Stimulated activated naive CD4-positive, alpha-beta T cell treated with Interleukin-2 at 50 U/mL for 16 hours (primary cell): ENCODE measurements around the gene CPN2.

Experiments
- DNase-seq: peaks from one replicate; lab custom pipeline; 2025; lab: John Stamatoyannopoulos, UW

The CPN2 gene

GRCh38 chr3:194380326-194380725 lies 29.2 kb upstream of the CPN2 start:
- no peak for DNase-seq

GRCh38 chr3:194379651-194380050 lies 28.5 kb upstream of the CPN2 start:
- DNase-seq, result no peak

GRCh38 chr3:194379231-194379630 lies 28.1 kb upstream of the CPN2 start:
- no peak for DNase-seq

- DNase-seq, result no peak
Measured at GRCh38 chr3:194377708-194378107, 26.6 kb upstream of the CPN2 start.

GRCh38 chr3:194376241-194376560 lies 25.1 kb upstream of the CPN2 start:
- no peak for DNase-seq

- no peak for DNase-seq
Measured at GRCh38 chr3:194375473-194376240, 24.5 kb upstream of the CPN2 start.

- no peak for DNase-seq
Measured at GRCh38 chr3:194374935-194375334, 23.8 kb upstream of the CPN2 start.

- DNase-seq, result no peak
Measured at GRCh38 chr3:194373899-194374298, 22.8 kb upstream of the CPN2 start.

GRCh38 chr3:194373028-194373427 lies 21.9 kb upstream of the CPN2 start:
- no peak for DNase-seq

- no peak for DNase-seq
Measured at GRCh38 chr3:194370753-194371152, 19.6 kb upstream of the CPN2 start.

GRCh38 chr3:194369522-194370279 lies 18.6 kb upstream of the CPN2 start, which contains the start of gene LRRC15:
Gene LRRC15 (minus strand): TSS chr3:194369743. CDS start chr3:194361043, 8,700 bp downstream.
- DNase-seq, result no peak

GRCh38 chr3:194368918-194369317 lies 17.8 kb upstream of the CPN2 start:
- DNase-seq, result no peak

- DNase-seq, result no peak
Measured at GRCh38 chr3:194367992-194368841, 17.1 kb upstream of the CPN2 start.

GRCh38 chr3:194365978-194366490 lies 14.9 kb upstream of the CPN2 start:
- no peak for DNase-seq

- no peak for DNase-seq
Measured at GRCh38 chr3:194365526-194365925, 14.4 kb upstream of the CPN2 start.

- no peak for DNase-seq
Measured at GRCh38 chr3:194364652-194365434, 13.7 kb upstream of the CPN2 start.

GRCh38 chr3:194364314-194364651 lies 13.2 kb upstream of the CPN2 start:
- DNase-seq, result no peak

GRCh38 chr3:194360568-194360967 lies 9.4 kb upstream of the CPN2 start:
- no peak for DNase-seq

GRCh38 chr3:194357681-194358080 lies 6.6 kb upstream of the CPN2 start:
- no peak for DNase-seq

- no peak for DNase-seq
Measured at GRCh38 chr3:194355379-194355778, 4.3 kb upstream of the CPN2 start.

GRCh38 chr3:194354315-194354714 lies 3.2 kb upstream of the CPN2 start:
- no peak for DNase-seq
